Left forelimb (tissue), 1 donor: Measurements from ENCODE around the gene IL36B.

Experiments used
- DNase-seq: peaks from one replicate; pipeline ENCODE4 v3.0.0-alpha.2; 2018; ENCODE audit warnings: low spot score

Gene IL36B

DNA sequence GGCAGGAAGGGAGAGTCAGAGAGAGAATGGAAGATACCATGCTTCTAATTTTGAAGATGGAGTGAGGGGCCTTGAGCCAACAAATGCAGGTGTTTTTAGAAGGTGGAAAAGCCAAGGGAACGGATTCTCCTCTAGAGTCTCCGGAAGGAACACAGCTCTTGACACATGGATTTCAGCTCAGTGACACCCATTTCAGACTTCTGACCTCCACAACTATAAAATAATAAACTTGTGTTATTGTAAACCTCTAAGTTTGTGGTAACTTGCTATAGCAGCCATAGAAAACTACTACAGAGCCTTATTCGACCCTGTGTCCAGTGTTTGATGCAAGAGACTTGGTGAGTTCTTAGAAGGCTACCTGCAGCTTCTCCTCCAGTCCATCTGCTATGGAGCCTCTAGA lies 22.9 kb upstream of the IL36B start:
- DNase-seq, result no peak

DNA sequence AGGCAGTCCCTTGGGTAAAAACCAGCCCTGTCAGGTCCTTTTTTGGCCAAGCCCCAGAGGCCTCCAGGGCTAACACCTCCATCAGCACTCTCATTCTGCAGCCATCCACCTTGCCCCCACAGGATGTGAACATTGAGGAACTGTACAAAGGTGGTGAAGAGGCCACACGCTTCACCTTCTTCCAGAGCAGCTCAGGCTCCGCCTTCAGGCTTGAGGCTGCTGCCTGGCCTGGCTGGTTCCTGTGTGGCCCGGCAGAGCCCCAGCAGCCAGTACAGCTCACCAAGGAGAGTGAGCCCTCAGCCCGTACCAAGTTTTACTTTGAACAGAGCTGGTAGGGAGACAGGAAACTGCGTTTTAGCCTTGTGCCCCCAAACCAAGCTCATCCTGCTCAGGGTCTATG lies 22.4 kb upstream of the IL36B start:
- no peak for DNase-seq

DNA sequence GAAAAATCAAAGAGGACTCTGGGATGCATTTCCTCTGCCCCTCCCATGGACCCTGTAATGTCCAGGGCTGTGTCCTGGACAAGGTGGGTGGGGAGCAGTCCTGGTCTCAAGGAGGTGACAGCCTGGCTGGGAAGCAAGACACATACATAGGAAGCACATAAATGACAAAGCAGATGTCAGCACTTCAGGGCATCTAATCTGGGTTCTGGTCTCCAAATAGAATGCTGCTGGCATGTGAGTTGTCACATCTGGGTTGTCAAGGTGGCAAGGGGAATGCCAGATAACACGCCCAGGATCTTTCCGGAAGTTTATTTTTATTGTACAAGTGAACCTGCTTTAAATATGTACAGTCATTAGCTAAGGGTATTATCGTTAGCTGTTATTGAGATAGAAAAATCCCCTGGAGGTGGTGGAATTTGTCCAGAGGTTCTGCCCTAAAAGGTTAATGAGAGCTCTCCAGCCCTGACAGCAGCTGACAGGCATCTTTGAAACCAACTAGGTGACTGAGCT lies 20.7 kb upstream of the IL36B start:
- DNase-seq, result no peak

DNA sequence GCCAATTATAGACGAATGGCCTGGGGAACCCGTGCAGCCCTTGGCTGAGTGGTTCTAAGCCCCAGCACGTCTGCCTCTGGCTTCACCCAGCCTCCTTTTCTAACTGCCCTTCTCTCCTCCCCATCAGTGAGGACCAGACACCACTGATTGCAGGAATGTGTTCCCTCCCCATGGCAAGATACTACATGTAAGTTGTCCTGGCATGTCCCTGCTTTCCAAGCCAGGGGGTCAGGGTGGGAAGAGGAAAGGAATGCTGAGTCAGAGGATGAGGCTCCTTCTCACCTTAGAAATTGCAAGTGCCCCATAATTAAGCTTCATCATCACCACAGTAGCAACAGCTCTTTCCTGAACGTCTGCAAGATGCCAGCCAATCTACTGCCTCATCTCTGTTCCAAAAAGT lies 19.9 kb upstream of the IL36B start:
- DNase-seq, result no peak

DNA sequence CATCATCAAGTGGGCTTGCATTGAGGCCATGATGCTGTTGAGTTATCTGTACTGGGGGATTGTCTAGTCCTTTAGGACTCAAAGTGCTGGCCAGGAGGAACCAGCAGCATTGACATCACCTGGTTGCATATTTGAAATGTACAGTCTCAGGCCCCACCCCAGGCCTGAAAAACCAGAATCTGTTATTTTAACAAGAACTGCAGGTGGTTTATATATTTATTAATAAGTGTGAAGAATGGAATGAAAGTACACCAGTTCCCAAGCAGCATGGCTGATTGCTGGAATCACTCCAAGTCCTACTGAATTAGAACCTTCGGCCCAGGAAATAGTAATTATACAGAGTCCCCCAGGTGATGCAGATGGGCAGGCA lies 17.9 kb upstream of the IL36B start:
- DNase-seq, result no peak

GRCh38 chr2:113069676-113070605 lies 17.3 kb upstream of the IL36B start:
- no peak for DNase-seq

DNA sequence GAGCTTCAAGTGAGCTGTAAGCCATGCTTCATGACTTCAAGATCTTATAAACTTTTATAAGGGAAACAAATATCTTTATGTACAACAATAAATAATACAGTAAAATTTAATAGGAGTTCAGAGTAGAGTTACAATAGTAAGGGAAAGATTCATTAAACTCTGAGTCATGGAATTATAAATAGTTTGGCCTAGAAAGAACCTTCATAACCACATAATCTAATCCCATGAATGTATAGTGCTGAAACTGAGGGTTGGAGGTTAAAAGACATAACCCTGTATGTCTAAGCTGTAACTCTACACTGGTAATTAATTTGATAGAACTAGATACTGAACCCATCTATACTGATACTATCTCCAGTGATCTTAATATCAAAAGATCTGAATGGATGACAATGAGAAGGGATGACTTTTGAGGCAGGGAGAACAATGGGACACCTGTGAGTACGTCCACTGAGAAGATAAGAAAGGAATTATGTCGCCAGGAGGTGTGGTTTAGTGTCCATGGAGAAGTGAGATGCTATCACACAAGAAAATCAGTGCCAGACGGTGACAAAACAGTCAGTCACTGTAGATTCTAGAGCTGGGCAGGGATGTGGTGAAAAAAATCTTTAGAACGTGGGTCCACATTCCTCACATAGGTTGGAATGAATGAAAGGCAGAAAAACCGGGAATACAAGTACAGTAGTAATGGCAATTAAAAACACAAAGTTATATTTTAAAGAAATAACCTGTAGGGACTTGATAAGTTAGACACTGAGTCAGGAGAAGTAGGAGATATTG lies 16.2 kb upstream of the IL36B start:
- no peak for DNase-seq

GRCh38 chr2:113068249-113068648 lies 15.6 kb upstream of the IL36B start:
- DNase-seq, result no peak

- DNase-seq, result no peak
These were observed 15.0 kb upstream of the IL36B start, which contains the start of gene IL1F10 for GRCh38 chr2:113067681-113068080. TSS of gene IL1F10 (plus strand) at chr2:113067970. CDS start at chr2:113072739, 4,769 bp downstream.

DNA sequence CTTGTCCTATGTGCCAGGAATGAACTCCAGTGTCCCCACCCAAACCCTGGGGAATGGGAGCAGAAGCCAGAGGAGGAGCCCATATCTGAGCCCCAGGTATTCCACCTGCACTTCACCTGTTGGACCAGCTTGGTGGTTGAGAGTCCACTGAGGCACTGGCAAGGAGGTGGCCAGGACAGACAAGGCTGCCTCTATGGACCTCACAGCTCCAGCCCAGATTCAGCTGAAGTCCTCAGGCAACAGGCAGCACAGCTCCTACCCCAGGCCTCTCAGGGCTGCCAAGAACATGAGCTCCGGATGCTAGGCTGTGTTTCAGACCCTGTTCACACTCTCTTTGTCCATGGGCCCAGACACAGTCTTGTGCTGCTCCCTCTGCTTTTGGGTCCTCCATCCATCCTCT lies 12.2 kb upstream of the IL36B start:
- no peak for DNase-seq

DNA sequence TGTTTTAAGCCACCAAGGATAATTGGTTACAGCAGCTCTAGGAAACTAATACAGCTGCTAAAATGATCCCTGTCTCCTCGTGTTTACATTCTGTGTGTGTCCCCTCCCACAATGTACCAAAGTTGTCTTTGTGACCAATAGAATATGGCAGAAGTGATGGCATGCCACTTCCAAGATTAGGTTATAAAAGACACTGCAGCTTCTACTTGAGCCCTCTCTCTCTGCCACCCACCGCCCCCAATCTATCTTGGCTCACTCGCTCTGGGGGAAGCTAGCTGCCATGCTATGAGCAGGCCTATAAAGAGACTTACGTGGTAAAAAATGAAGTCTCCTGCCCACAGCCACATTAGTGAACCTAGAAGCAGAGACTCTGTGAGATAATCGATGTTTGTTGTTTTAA lies 11.6 kb upstream of the IL36B start:
- DNase-seq, result no peak

GRCh38 chr2:113061896-113062770 lies 9.5 kb upstream of the IL36B start:
- no peak for DNase-seq

GRCh38 chr2:113061241-113061640 lies 8.6 kb upstream of the IL36B start:
- no peak for DNase-seq

DNA sequence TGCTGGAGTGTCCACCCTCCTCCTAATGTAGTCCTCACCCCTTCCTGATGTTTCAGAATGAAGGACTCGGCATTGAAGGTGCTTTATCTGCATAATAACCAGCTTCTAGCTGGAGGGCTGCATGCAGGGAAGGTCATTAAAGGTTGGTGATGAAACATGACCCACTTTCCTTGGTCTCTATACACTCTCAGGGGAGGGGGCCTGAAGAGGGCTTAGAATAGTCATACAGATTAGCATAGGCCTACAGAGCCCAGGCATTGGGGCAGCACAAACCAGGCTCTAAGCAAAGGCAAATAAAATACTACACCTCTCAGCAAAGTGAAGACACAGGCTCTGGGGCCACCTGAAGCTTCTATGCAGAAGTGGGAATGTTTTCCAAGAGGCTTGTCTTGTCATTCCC lies 8.1 kb upstream of the IL36B start:
- no peak for DNase-seq

DNA sequence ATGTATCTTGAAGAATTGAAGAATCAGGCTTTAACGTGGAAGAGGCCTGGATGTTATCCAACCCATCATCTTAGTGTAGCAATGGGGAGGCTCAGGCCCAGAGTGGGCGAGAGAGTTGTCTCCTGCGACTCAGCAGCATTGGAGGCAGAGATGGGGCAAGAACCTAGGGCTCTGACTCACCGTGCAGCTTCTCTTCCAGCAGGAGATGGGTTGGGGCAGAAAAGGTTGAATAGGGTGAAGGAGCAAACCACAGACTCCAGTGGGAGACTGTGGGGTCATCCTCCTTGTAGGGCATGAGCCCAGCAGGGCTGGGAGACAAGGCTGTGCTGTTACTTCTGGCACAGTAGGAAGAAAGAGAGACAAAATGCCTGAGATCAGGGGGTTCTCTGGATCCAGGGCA lies 7.7 kb upstream of the IL36B start:
- DNase-seq, result no peak

DNA sequence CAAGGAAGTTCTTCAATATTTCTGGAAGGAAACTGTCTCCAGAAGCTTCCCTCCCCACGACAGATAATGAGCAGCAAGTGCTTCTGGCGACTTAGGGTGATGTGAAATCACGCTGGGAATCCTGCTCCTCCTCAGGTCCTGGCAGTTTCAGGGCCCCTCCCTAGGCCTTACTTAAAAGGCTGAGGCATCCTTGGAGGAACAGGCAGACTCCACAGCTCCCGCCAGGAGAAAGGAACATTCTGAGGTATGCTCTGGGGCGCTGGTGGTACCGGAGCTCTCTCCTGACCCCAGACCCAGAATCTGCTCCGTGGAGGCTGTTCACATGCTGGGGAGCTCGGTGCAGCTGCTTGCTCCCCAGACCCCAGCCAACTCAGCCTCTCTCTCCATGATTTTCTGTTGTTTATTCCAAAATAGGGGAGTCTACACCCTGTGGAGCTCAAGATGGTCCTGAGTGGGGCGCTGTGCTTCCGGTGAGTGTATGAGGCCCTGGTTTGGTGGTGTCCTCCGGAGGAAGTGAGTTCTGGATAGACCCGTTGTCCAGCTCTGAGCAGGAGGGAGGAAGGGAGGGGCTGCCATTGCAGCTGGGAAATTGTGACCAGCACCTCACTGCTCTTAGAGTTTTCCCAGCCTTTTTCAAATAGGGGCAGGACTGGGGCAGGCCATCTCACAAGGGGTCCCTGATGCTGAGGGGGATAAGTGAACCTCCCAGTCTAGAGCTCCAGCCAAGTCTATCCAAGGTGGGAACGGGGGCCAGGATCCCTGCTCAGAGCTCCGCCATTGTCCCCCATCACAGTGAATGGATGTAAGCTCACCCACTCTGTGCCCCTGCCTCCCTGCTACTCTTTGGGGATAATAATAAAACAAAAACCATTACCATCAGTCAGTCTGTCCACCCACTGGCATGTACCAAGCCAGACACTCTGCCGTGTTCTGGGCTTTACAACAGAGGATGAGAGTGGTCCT lies 6.6 kb upstream of the IL36B start, which contains the start of gene IL36RN:
Gene IL36RN (plus strand): TSS at position 201 of the 963 bp plus-strand sequence. CDS start 241 bp downstream, at position 442.
- no peak for DNase-seq

- DNase-seq, result no peak
These were observed 5.8 kb upstream of the IL36B start for GRCh38 chr2:113058411-113058994.

DNA sequence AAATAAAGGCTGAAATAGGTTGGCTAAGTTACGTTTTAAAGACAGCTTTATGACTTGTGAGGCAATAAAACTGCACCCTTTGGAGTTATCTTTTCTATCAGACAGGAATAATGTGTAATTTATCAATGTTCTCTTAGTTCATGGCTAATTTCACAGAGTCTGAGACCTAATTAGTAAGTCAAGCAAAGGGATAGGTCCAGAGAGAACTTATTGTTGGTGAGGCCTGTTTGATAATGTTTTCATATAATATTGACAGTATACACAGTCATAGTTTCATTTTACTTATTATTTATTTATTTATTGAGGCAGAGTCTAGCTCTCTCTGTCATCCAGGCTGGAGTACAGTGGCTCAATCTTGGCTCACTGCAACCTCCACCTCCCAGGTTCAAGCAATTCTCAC lies 4.5 kb upstream of the IL36B start:
- DNase-seq, result no peak

GRCh38 chr2:113056521-113056920 lies 3.9 kb upstream of the IL36B start:
- no peak for DNase-seq

DNA sequence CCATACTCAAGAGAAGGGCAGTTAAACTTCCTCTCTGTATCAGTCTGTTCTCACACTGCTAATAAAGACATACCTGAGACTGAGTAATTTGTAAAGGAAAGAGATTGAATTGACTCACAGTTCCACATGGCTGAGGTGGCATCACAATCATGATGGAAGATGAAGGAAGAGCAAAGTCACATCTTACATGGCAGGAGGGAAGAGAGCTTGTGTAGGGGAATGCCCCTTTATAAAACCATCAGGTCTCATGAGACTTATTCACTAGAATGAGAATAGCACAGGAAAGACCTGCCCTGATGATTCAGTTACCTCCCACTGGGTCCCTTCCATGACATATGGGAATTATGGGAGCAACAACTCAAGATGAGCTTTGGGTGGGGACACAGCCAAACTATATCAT lies 1.4 kb upstream of the IL36B start:
- DNase-seq, result no peak
